ENCODE data around the gene NNMT. TPM values are rescaled to one million over a fixed set of nuclear protein-coding genes. Genes with fewer than 3 reads are reported as not detected.

NNMT gene
- polyA plus RNA-seq, 1 donor (not counting 4 experiments of a cell fraction or from before 2014, with no cell fraction given), result 0.13 TPM

DNA sequence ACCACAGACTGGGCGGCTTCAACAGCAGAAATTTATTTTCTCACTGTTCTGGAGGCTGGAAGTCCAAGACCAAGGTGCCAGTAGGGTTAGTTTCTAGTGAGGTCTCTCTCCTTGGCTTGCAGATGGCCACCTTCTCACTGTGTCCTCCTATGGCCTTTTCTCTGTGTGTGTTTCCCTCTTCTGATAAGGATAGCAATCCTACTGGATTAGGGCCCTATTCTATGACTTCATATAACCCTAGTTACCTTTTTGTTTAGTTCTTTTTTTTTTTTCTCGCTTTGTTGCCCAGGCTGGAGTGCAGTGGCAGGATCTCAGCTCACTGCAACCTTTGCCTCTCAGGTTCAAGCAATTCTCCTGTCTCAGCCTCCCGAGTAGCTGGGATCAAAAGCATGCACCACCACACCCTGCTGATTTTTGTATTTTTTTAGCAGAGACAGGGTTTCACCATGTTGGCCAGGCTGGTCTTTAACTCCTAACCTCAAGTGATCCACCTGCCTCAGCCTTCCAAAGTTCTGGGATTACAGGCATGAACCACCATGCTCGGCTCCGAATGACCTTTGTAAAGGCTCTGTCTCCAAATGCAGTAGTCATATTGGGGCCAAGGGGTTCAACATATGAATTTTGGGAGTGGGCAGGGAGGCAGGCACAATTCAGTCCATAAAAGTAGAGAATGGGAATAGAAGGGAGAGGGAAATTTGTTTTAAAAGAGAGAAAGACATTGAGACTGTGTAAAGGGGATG is 25.5 kb upstream of the NNMT start:
- Histone ChIP-seq H3K4me2 (ENCODE audit: control insufficient read depth, extremely low read depth, insufficient read depth, low read depth, low read length) (no peak overlapping the region), H3K4me3 (ENCODE audit: control insufficient read depth in 2 of 3, extremely low read depth in 1 of 3, insufficient read depth in 2 of 3, low read depth in 1 of 3, low read length in 3 of 3) (no peak overlapping the region), H3K4me1 (ENCODE audit: control insufficient read depth, extremely low read depth, insufficient read depth, low read length) (no peaks in the 10 kb centered on the region), H3K27ac (ENCODE audit: control insufficient read depth, insufficient read depth, low read length) (no peak overlapping the region), H3K9ac (ENCODE audit: control insufficient read depth, extremely low read depth, insufficient read depth, low read length) (no peak overlapping the region), H3K79me2 (ENCODE audit: control insufficient read depth, insufficient read depth, low read length) (no peaks in the 10 kb centered on the region), H3K9me1 (ENCODE audit: control insufficient read depth, extremely low read depth, insufficient read depth, low read length) (no peaks in the 10 kb centered on the region), H2AFZ (ENCODE audit: control insufficient read depth, low read length) (no peak overlapping the region), H3K9me3 (ENCODE audit: control insufficient read depth, low read depth, low read length) (no peaks in the 10 kb centered on the region), H3K36me3 (ENCODE audit: control insufficient read depth in 2 of 2, extremely low read depth in 1 of 2, insufficient read depth in 2 of 2, low read length in 2 of 2) (no peaks in the 10 kb centered on the region), H4K20me1 (ENCODE audit: control insufficient read depth, extremely low read depth, insufficient read depth, low read length) (no peaks in the 10 kb centered on the region), H3K27me3 (ENCODE audit: control insufficient read depth, extremely low read depth, insufficient read depth, low read length) (no peaks in the 10 kb centered on the region)
- dilution Hi-C loops (cut with MboI; ENCODE audit: extremely low pct_ligation_motif_present, low sequenced_read_pairs), result loop anchor here (25.0 kb wide), 1 partner anchor 233 kb away; no protein-coding TSS in a partner anchor
- no peak for FAIRE-seq
- TF ChIP-seq CTCF (optimal IDR thresholded peaks at IDR 0.05 in 1 of 3, IDR thresholded peaks at IDR 0.05 in 1 of 3, conservative IDR thresholded peaks at IDR 0.05 in 1 of 3; ENCODE audit: extremely low read depth in 1 of 3, insufficient read depth in 2 of 3, low read length in 3 of 3) (no peak), EZH2 (IDR thresholded peaks at IDR 0.05; ENCODE audit: low read length) (no peak)
- no peak for DNase-seq (ENCODE audit: low read depth, low spot score)

DNA sequence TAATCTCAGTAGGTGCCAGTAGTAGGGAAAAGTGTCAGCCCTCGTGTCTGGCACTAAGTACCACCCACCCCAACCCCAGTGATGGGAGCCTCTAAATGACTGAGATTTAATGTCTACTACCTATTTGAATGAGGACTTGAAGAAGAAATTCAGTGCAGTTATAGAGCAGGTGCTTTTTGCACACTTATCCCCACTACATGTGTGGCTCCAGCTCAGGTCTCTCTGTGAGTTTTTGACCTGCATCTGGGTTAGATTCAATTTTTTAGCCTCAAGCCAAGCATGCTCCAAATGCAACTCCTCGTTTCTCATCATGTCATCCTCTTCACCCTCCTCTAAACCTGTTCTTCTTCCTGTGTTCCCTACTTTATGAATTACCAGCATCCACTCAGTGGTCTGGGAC is 24.9 kb upstream of the NNMT start:
- Histone ChIP-seq H3K36me3 (ENCODE audit: control insufficient read depth in 2 of 2, extremely low read depth in 1 of 2, insufficient read depth in 2 of 2, low read length in 2 of 2) (no peaks in the 10 kb centered on the region), H3K4me3 (ENCODE audit: control insufficient read depth in 2 of 3, extremely low read depth in 1 of 3, insufficient read depth in 2 of 3, low read depth in 1 of 3, low read length in 3 of 3) (no peak overlapping the region), H3K9me3 (ENCODE audit: control insufficient read depth, low read depth, low read length) (no peaks in the 10 kb centered on the region), H3K79me2 (ENCODE audit: control insufficient read depth, insufficient read depth, low read length) (no peaks in the 10 kb centered on the region), H3K9ac (ENCODE audit: control insufficient read depth, extremely low read depth, insufficient read depth, low read length) (no peak overlapping the region), H3K27ac (ENCODE audit: control insufficient read depth, insufficient read depth, low read length) (no peak overlapping the region), H3K9me1 (ENCODE audit: control insufficient read depth, extremely low read depth, insufficient read depth, low read length) (no peaks in the 10 kb centered on the region), H3K27me3 (ENCODE audit: control insufficient read depth, extremely low read depth, insufficient read depth, low read length) (no peaks in the 10 kb centered on the region), H3K4me2 (ENCODE audit: control insufficient read depth, extremely low read depth, insufficient read depth, low read depth, low read length) (no peak overlapping the region), H3K4me1 (ENCODE audit: control insufficient read depth, extremely low read depth, insufficient read depth, low read length) (no peaks in the 10 kb centered on the region), H2AFZ (ENCODE audit: control insufficient read depth, low read length) (no peak overlapping the region), H4K20me1 (ENCODE audit: control insufficient read depth, extremely low read depth, insufficient read depth, low read length) (no peaks in the 10 kb centered on the region)
- no peak for DNase-seq (ENCODE audit: low read depth, low spot score)
- dilution Hi-C loops (cut with MboI; ENCODE audit: extremely low pct_ligation_motif_present, low sequenced_read_pairs), result loop anchor here (25.0 kb wide), 1 partner anchor 234 kb away; no protein-coding TSS in a partner anchor
- TF ChIP-seq EZH2 (IDR thresholded peaks at IDR 0.05; ENCODE audit: low read length), result no peak
- FAIRE-seq, result no peak

All from keratinocyte (primary cell).